Mucosa of descending colon (tissue), 3 donors: ENCODE results near the gene ZNF37A. TPM values are rescaled to one million over a fixed set of nuclear protein-coding genes. Genes with fewer than 3 reads are reported as not detected.
"Not testable (repeated sequence)": the region's sequence is repeated elsewhere in the genome, so short reads cannot be mapped to it uniquely, and the experiment has no call there.

Source experiments
- ATAC-seq: fragments of 200-7000 bp; cut with Tn5 transposase; one replicate; pipeline ENCODE4 v1.9.1; 2020; ENCODE audit warnings: mild to moderate bottlenecking, moderate library complexity
- DNase-seq, 3 donors: peaks; one replicate each; pipeline ENCODE4 v3.0.0-alpha.2; 2020
- H3K36me3 ChIP-seq: fragments of 200-600 bp; one replicate; pipeline ENCODE4 v1.8.0; 2021; ENCODE audit warnings: low read depth, mild to moderate bottlenecking
- H3K4me1 ChIP-seq: fragments of 200-600 bp; one replicate; pipeline ENCODE4 v1.8.0; 2021; ENCODE audit warnings: low read depth, mild to moderate bottlenecking
- H3K4me3 ChIP-seq: fragments of 200-600 bp; one replicate; pipeline ENCODE4 v1.8.0; 2021; ENCODE audit warnings: mild to moderate bottlenecking
- H3K9me3 ChIP-seq: fragments of 200-600 bp; one replicate; pipeline ENCODE4 v1.8.0; 2021; ENCODE audit warnings: mild to moderate bottlenecking
- CTCF ChIP-seq: fragments of 200-600 bp; IDR thresholded peaks from one replicate; pipeline ENCODE4 v1.8.0; 2022; ENCODE audit warnings: antibody characterized with exemption, mild to moderate bottlenecking
- intact Hi-C, 2 donors: fragments of 100-400 bp; cut with DNase I in 1 of 2; cut with micrococcal nuclease in 1 of 2; formaldehyde crosslinking; loops; one replicate each; pipeline versions ENCODE4 v1.11.0 to v1.11.1; 2022; cut with DNase I, micrococcal nuclease
- total RNA-seq, 3 donors: library from RNA; stranded (reverse); fragmentation: NEBNext Ultra II Directional in 2 of 3; extraction: Animal tissue kit (Norgen Biotek cat#: 25700) in 2 of 3; gene quantifications; one replicate each; pipeline versions ENCODE4 v1.2.1 to v1.2.4, GENCODE V29; 2021 to 2023
- donor health status: DM: no; HTN: no; CAD: no; lungs with moderate emphysema.
- donor health status: DM: no; HTN: no; CAD: no.
- donor health status: DM: no; HTN: yes; CAD: no.

The ZNF37A gene
- total RNA-seq, 3 donors from 2014 or later, result 9.8 to 19.7 (median 13.2) TPM

DNA sequence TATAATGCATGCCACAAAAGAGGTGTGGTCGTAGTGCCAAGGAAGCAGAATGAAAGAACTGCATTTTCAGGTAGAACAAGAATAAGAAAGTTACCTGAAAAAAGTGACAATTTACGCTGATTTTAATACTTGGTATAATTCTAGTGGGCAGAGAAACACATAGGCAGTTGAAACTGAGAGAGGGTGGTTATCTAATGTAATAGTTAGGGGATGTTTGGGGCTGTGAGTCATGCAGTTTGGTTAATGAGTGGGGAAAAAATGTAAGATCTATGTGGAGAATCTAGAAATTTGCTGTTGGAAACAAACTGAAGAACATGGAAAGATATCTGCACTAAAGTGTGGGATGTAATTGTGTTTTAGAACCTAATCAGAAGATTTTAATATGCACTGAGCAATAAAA is 33.7 kb downstream of the ZNF37A start:
- intact Hi-C loops, result no loop called here
- Histone ChIP-seq H3K4me1 (no peaks in the 10 kb centered on the region), H3K4me3 (no peak overlapping the region), H3K36me3 (no peaks in the 10 kb centered on the region), H3K9me3 (peaks cover 88% of the 10 kb centered on the region)
- ATAC-seq (no peak), DNase-seq (no peak)
- TF ChIP-seq CTCF, result no peak

GRCh38 chr10:38143587-38143986 is 49.5 kb downstream of the ZNF37A start:
- no peak overlapping the region for H3K4me3 ChIP-seq
- intact Hi-C loops, result no loop called here
- H3K36me3 ChIP-seq, result no peaks in the 10 kb centered on the region
- H3K9me3 ChIP-seq, result peaks cover 16% of the 10 kb centered on the region
- no peak for TF ChIP-seq CTCF
- no peaks in the 10 kb centered on the region for H3K4me1 ChIP-seq
- DNase-seq (no peak), ATAC-seq (no peak)

GRCh38 chr10:38146579-38147333 is 52.6 kb downstream of the ZNF37A start:
- no peak for ATAC-seq
- DNase-seq, result no peak
- no peaks in the 10 kb centered on the region for H3K36me3 ChIP-seq
- intact Hi-C loops, result no loop called here
- H3K9me3 ChIP-seq, result peaks cover 23% of the 10 kb centered on the region
- H3K4me1 ChIP-seq, result no peaks in the 10 kb centered on the region
- H3K4me3 ChIP-seq, result no peak overlapping the region
- no peak for TF ChIP-seq CTCF

GRCh38 chr10:38147686-38148085 is 53.5 kb downstream of the ZNF37A start:
- H3K4me1 ChIP-seq, result no peaks in the 10 kb centered on the region
- intact Hi-C loops, result no loop called here
- no peak for ATAC-seq
- H3K36me3 ChIP-seq, result no peaks in the 10 kb centered on the region
- DNase-seq, result no peak
- no peak overlapping the region for H3K4me3 ChIP-seq
- TF ChIP-seq CTCF, result no peak
- H3K9me3 ChIP-seq, result peaks cover 27% of the 10 kb centered on the region

DNA sequence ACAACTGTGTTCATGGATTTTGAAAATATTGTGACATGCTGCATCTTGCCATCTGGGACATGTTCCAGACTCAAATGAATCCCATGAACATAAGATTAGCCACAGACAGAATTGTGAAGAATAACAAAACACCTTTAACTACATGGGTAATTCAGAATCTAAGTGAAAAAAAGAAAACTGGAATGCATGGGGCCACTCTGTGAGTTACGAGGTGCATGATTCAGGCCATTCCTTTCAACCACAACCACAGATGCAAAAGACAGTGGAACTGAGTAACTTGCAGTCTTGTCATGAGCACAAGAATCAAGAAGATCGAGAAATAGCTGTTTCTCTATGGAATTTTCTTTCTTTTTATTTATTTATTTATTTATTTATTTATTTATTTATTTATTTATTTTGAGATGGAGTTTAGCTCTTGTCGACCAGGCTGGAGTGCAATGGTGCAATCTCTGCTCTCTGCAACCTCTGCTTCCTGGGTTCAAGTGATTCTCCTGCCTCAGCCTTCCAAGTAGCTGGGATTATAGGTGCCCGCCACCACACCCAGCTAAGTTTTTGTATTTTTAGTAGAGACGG is 56.8 kb downstream of the ZNF37A start:
- H3K4me3 ChIP-seq, intact Hi-C loops, ATAC-seq, H3K4me1 ChIP-seq, H3K36me3 ChIP-seq, DNase-seq: not testable (repeated sequence)
- H3K9me3 ChIP-seq, result peaks cover 25% of the 10 kb centered on the region

GRCh38 chr10:38156416-38157269 is 62.5 kb downstream of the ZNF37A start:
- intact Hi-C loops, result no loop called here
- no peak for ATAC-seq
- DNase-seq, result no peak

More at GRCh38 chr10:38156416-38157269, 62.5 kb downstream of the ZNF37A start:
- Histone ChIP-seq H3K36me3 (no peaks in the 10 kb centered on the region), H3K4me1 (no peaks in the 10 kb centered on the region), H3K4me3 (no peak overlapping the region), H3K9me3 (peaks cover 56% of the 10 kb centered on the region)
- TF ChIP-seq CTCF, result no peak
